DOHH2 (cell line): Measurements from ENCODE around the gene MYL9.

ENCODE experiments used
- H3F3A ChIP-seq: fragments of 200-600 bp; sonication (generic), shearing (Covaris generic); 2 replicates; pipeline ENCODE4 v1.6.0; 2016; ENCODE audit warnings: antibody characterized with exemption, mild to moderate bottlenecking; ENCODE audit not compliant: control insufficient read depth, insufficient read depth
- H3K27ac ChIP-seq: fragments of 200-600 bp; sonication (generic); 2 replicates; pipeline ENCODE4 v1.5.1; 2014; ENCODE audit warnings: low read depth, mild to moderate bottlenecking, low read length, moderate library complexity
- H3K27me3 ChIP-seq: fragments of 200-600 bp; sonication (generic); 2 replicates; pipeline ENCODE4 v1.6.1; 2014; ENCODE audit warnings: mild to moderate bottlenecking, low read length, mixed read lengths; ENCODE audit not compliant: control insufficient read depth
- H3K36me3 ChIP-seq: fragments of 200-600 bp; sonication (generic); 2 replicates; pipeline ENCODE4 v1.6.1; 2014; ENCODE audit warnings: mild to moderate bottlenecking, low read length, moderate library complexity, mixed read lengths; ENCODE audit not compliant: control insufficient read depth
- H3K4me1 ChIP-seq: fragments of 200-600 bp; sonication (generic); 2 replicates; pipeline ENCODE4 v1.6.1; 2014; ENCODE audit warnings: mild to moderate bottlenecking, low read length, mixed read lengths; ENCODE audit not compliant: control insufficient read depth
- H3K4me2 ChIP-seq: fragments of 200-600 bp; sonication (generic); 2 replicates; pipeline ENCODE4 v1.6.0; 2014; ENCODE audit warnings: mild to moderate bottlenecking, low read length, moderate library complexity
- H3K4me3 ChIP-seq: fragments of 200-600 bp; sonication (generic); 2 replicates; pipeline ENCODE4 v1.5.1; 2014; ENCODE audit warnings: mild to moderate bottlenecking, low read length, mixed read lengths
- H3K79me2 ChIP-seq: fragments of 200-600 bp; sonication (generic); 2 replicates; pipeline ENCODE4 v1.6.1; 2014; ENCODE audit warnings: mild to moderate bottlenecking, low read length, mixed read lengths; ENCODE audit not compliant: control insufficient read depth
- H3K9me2 ChIP-seq: fragments of 200-600 bp; sonication (generic); replicated peaks from 2 replicates; pipeline ENCODE4 v1.6.1; 2014; ENCODE audit warnings: mild to moderate bottlenecking, low read length, mixed read lengths; ENCODE audit not compliant: control insufficient read depth
- H3K9me3 ChIP-seq: fragments of 200-600 bp; sonication (generic); 2 replicates; pipeline ENCODE4 v1.6.1; 2014; ENCODE audit warnings: antibody characterized with exemption, low read length, mixed read lengths; ENCODE audit not compliant: control insufficient read depth, insufficient read depth
- H4K20me1 ChIP-seq: fragments of 200-600 bp; sonication (generic); 2 replicates; pipeline ENCODE4 v1.6.0; 2014; ENCODE audit warnings: low read depth, mild to moderate bottlenecking, antibody characterized with exemption, low read length, moderate library complexity; ENCODE audit not compliant: control insufficient read depth, insufficient read depth
- EZH2phosphoT487 ChIP-seq: fragments of 200-600 bp; sonication (generic); IDR thresholded peaks from 2 replicates; pipeline ENCODE4 v1.6.1; 2017; ENCODE audit warnings: borderline replicate concordance, mild to moderate bottlenecking, antibody characterized with exemption, low read length, moderate library complexity, mixed read lengths
- TF ChIP-seq, protein P1 (sequence below): fragments of 200-600 bp; sonication (generic); IDR thresholded peaks from one replicate; pipeline ENCODE4 v1.5.1; 2014; ENCODE audit warnings: antibody characterized with exemption, mild to moderate bottlenecking, low read depth, low read length; ENCODE audit not compliant: poor library complexity, severe bottlenecking

The MYL9 gene

DNA sequence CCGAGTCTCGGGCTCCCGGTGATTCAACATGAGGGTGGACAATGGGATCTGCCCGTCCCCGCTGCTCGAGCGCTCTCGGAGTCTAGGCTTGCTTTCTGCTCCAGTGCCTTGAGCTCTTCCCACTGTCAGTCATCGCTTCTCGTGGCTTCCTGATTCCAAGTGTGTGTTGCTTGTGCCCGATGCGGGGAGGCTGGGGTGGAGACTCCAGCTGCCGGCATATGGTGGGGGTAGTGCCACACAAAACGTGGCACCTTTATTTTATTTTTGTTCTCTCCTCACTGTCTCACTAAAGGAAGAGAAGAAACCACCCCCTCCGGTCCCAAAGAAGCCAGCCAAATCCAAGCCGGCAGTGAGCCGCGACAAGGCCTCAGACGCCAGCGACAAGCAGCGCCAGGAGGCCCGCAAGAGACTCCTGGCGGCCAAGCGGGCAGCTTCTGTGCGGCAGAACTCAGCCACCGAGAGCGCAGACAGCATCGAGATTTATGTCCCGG is 14.8 kb upstream of the MYL9 start:
- Histone ChIP-seq H3K9me3 (no peaks in the 10 kb centered on the region), H3K9me2 (no peaks in the 10 kb centered on the region), H4K20me1 (0 out of 2 replicates have a peak, but pooled peaks cover 4% of the 10 kb centered on the region), H3K4me1 (peaks cover 12% of the 10 kb centered on the region), H3K4me3 (no peak overlapping the region), H3K4me2 (no peak overlapping the region), H3K36me3 (peaks cover 21% of the 10 kb centered on the region), H3K27me3 (no peaks in the 10 kb centered on the region), H3K27ac (no peak overlapping the region), H3F3A (no peaks in the 10 kb centered on the region), H3K79me2 (no peaks in the 10 kb centered on the region)
- no peak for TF ChIP-seq EZH2phosphoT487
- TF ChIP-seq, protein P1, sequence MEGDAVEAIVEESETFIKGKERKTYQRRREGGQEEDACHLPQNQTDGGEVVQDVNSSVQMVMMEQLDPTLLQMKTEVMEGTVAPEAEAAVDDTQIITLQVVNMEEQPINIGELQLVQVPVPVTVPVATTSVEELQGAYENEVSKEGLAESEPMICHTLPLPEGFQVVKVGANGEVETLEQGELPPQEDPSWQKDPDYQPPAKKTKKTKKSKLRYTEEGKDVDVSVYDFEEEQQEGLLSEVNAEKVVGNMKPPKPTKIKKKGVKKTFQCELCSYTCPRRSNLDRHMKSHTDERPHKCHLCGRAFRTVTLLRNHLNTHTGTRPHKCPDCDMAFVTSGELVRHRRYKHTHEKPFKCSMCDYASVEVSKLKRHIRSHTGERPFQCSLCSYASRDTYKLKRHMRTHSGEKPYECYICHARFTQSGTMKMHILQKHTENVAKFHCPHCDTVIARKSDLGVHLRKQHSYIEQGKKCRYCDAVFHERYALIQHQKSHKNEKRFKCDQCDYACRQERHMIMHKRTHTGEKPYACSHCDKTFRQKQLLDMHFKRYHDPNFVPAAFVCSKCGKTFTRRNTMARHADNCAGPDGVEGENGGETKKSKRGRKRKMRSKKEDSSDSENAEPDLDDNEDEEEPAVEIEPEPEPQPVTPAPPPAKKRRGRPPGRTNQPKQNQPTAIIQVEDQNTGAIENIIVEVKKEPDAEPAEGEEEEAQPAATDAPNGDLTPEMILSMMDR = no peak

DNA sequence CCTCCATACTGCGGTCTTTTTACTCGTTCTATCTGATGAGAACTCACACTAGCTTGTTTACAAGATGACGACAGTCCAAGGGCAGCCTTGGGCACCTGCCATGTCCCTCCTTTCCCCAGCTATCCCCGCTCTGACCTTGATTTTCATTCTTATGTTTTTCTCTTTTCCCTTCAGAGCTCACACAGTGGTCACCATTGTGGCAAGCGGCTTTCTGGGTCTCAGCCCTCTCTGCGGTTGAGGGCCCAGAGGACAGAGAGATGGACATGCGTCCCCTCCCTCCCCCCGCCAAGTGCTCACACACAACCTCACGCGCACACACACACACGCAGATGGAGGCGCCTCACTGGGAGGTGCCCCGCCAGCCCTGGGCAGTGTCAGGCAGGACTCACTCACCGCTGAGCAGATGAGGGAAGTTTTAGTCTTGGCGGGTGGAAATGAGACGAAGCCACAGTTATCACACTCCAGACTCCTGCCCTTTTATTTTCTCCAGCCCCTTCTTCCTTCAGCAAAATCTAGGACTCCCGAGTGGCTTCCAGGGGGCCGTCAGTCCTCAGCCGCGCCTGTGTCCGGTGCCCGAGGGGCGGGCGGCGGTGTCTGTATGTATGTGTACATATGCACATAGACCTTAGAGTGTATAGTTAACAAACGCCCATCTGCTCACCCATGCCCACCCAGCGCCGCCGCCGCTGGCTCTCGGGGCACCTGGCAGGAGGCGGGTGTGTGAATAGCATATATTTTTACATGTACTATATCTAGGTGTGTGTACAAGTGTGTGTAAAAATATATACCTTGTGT is 13.8 kb upstream of the MYL9 start:
- Histone ChIP-seq H3K9me2 (no peaks in the 10 kb centered on the region), H3K27ac (no peak overlapping the region), H3K4me2 (no peak overlapping the region), H3K9me3 (no peaks in the 10 kb centered on the region), H3F3A (no peaks in the 10 kb centered on the region), H3K27me3 (no peaks in the 10 kb centered on the region), H3K36me3 (peaks cover 21% of the 10 kb centered on the region), H3K4me1 (peaks cover 12% of the 10 kb centered on the region), H3K4me3 (no peak overlapping the region), H3K79me2 (no peaks in the 10 kb centered on the region), H4K20me1 (0 out of 2 replicates have a peak, but pooled peaks cover 4% of the 10 kb centered on the region)
- no peak for TF ChIP-seq EZH2phosphoT487
- TF ChIP-seq, protein P1 = no peak

DNA sequence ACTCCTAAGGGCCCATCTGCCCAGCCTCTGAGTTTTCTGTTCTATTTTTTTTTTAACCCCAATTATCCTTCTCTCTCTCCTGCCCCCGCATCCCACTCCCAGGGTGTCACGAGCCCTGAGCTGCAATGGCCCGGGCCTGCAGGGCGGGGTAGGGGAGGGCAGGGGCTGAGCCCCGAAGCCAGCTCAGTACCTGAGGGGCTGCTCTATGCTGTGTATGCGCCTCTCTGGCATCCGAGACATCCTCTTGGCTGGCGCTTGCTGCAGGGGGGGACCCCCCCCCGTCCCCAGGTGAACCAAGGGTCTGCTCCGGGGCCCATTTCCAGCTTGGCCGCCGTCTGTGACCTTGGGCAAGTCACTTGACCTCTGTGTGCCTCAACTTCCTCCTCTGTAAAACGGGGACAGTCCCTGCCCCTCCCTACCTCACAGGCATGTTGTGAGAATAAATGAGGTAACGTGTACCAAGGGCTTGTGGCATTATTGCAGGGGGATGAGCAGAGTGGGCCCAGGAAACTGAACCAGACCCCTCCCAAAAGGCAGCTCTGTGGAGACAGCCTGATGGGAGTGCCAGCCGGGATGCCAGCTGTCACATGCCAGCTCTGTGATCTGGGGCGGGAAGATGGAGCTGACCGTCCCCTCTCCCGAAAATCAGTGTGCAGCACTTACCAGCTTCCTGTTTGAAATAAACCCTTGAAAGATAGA is 13.0 kb upstream of the MYL9 start:
- Histone ChIP-seq H3K9me3 (no peaks in the 10 kb centered on the region), H3K79me2 (no peaks in the 10 kb centered on the region), H3K4me3 (no peak overlapping the region), H3K9me2 (no peaks in the 10 kb centered on the region), H4K20me1 (0 out of 2 replicates have a peak, but pooled peaks cover 4% of the 10 kb centered on the region), H3K4me1 (peaks cover 8% of the 10 kb centered on the region), H3K36me3 (peaks cover 21% of the 10 kb centered on the region), H3F3A (no peaks in the 10 kb centered on the region), H3K27me3 (no peaks in the 10 kb centered on the region), H3K27ac (no peak overlapping the region), H3K4me2 (no peak overlapping the region)
- no peak for TF ChIP-seq EZH2phosphoT487
- TF ChIP-seq, protein P1 = no peak
